Measurements from ENCODE around the gene NFE2.
"Not testable (repeated sequence)": the region's sequence is repeated elsewhere in the genome, so short reads cannot be mapped to it uniquely, and the experiment has no call there.

Gene NFE2

GRCh38 chr12:54300732-54301427, at the start of gene NFE2:
Gene NFE2 (minus strand): TSS chr12:54301015. CDS start chr12:54295248, 5,767 bp downstream.
- DNase-seq (ENCODE audit: low read depth) = no peak

- no peak for DNase-seq (ENCODE audit: low read depth)
Observed at GRCh38 chr12:54349679-54350078, 48.9 kb upstream of the NFE2 start.

GRCh38 chr12:54349036-54349435, 48.2 kb upstream of the NFE2 start:
- no peak for DNase-seq (ENCODE audit: low read depth)

GRCh38 chr12:54341378-54342300, 40.8 kb upstream of the NFE2 start:
- no peak for DNase-seq (ENCODE audit: low read depth)

GRCh38 chr12:54340846-54341245, 40.0 kb upstream of the NFE2 start:
- no peak for DNase-seq (ENCODE audit: low read depth)

- DNase-seq (ENCODE audit: low read depth) = no peak
Observed at GRCh38 chr12:54338698-54339296, 38.0 kb upstream of the NFE2 start.

GRCh38 chr12:54337854-54338650, 37.2 kb upstream of the NFE2 start:
- no peak for DNase-seq (ENCODE audit: low read depth)

GRCh38 chr12:54337280-54337842, 36.5 kb upstream of the NFE2 start:
- DNase-seq (ENCODE audit: low read depth) = no peak

- DNase-seq (ENCODE audit: low read depth) = no peak
Observed at GRCh38 chr12:54333420-54334034, 32.7 kb upstream of the NFE2 start.

- DNase-seq (ENCODE audit: low read depth) = no peak
Observed at GRCh38 chr12:54331461-54331860, 30.6 kb upstream of the NFE2 start.

GRCh38 chr12:54330442-54330841, 29.6 kb upstream of the NFE2 start:
- DNase-seq (ENCODE audit: low read depth) = no peak

GRCh38 chr12:54329759-54330158, 28.9 kb upstream of the NFE2 start:
- DNase-seq (ENCODE audit: low read depth) = no peak

- no peak for DNase-seq (ENCODE audit: low read depth)
Observed at GRCh38 chr12:54328595-54329337, 28.0 kb upstream of the NFE2 start.

- not testable (repeated sequence) for DNase-seq (ENCODE audit: low read depth)
Observed at GRCh38 chr12:54325442-54326109, 24.8 kb upstream of the NFE2 start.

- DNase-seq (ENCODE audit: low read depth) = peak; percentile 100
Observed at GRCh38 chr12:54324617-54325441, 24.0 kb upstream of the NFE2 start, which contains the start of gene COPZ1. Gene COPZ1 (plus strand): TSS chr12:54325131. CDS start chr12:54325164, 33 bp downstream.

- DNase-seq (ENCODE audit: low read depth) = no peak
Observed at GRCh38 chr12:54321363-54321762, 20.5 kb upstream of the NFE2 start.

- not testable (repeated sequence) for DNase-seq (ENCODE audit: low read depth)
Observed at GRCh38 chr12:54312309-54312708, 11.5 kb upstream of the NFE2 start.

- DNase-seq (ENCODE audit: low read depth) = no peak
Observed at GRCh38 chr12:54311051-54311450, 10.2 kb upstream of the NFE2 start.

Measured in GM04504 (cell line).